ENCODE measurements around the gene PDZK1.

Gene PDZK1

GRCh38 chr1:145730900-145731299, 23.7 kb upstream of the PDZK1 start:
- no peak for ATAC-seq
- TF ChIP-seq ISL1 (CRISPR knock-in tag; IDR thresholded peaks at IDR 0.05) (no peak), ZFP3 (CRISPR knock-in tag; IDR thresholded peaks at IDR 0.05) (no peak), GLIS3 (CRISPR knock-in tag; IDR thresholded peaks at IDR 0.05) (no peak), BACH2 (CRISPR knock-in tag; IDR thresholded peaks at IDR 0.05; ENCODE audit: borderline replicate concordance) (no peak), PPARA (CRISPR knock-in tag; IDR thresholded peaks at IDR 0.05; ENCODE audit: borderline replicate concordance) (no peak), CSDC2 (CRISPR knock-in tag; IDR thresholded peaks at IDR 0.05) (no peak), ZNF565 (CRISPR knock-in tag; conservative IDR thresholded peaks at IDR 0.05; ENCODE audit: low read depth) (no peak), OSR1 (CRISPR knock-in tag; IDR thresholded peaks at IDR 0.05) (no peak), SNAI2 (CRISPR knock-in tag; IDR thresholded peaks at IDR 0.05) (no peak), PATZ1 (CRISPR knock-in tag; IDR thresholded peaks at IDR 0.05; ENCODE audit: borderline replicate concordance) (no peak), RARB (CRISPR knock-in tag; IDR thresholded peaks at IDR 0.05) (no peak), POU6F1 (CRISPR knock-in tag; IDR thresholded peaks at IDR 0.05; ENCODE audit: borderline replicate concordance, low read depth) (no peak), TSHZ2 (CRISPR knock-in tag; IDR thresholded peaks at IDR 0.05) (no peak)

GRCh38 chr1:145730467-145730866, 23.3 kb upstream of the PDZK1 start:
- no peak for ATAC-seq
- no peak for TF ChIP-seq ZFP3 (CRISPR knock-in tag; IDR thresholded peaks at IDR 0.05)
- no peak for TF ChIP-seq CREB5 (CRISPR knock-in tag; IDR thresholded peaks at IDR 0.05; ENCODE audit: low read depth)
- no peak for TF ChIP-seq RARB (CRISPR knock-in tag; IDR thresholded peaks at IDR 0.05)
- TF ChIP-seq TCF4 (CRISPR knock-in tag; IDR thresholded peaks at IDR 0.05; ENCODE audit: borderline replicate concordance), result no peak
- TF ChIP-seq PATZ1 (CRISPR knock-in tag; IDR thresholded peaks at IDR 0.05; ENCODE audit: borderline replicate concordance), result no peak
- no peak for TF ChIP-seq BACH2 (CRISPR knock-in tag; IDR thresholded peaks at IDR 0.05; ENCODE audit: borderline replicate concordance)
- no peak for TF ChIP-seq ZFP30 (CRISPR knock-in tag; IDR thresholded peaks at IDR 0.05)
- TF ChIP-seq SNAI2 (CRISPR knock-in tag; IDR thresholded peaks at IDR 0.05), result no peak
- TF ChIP-seq CSRNP3 (CRISPR knock-in tag; IDR thresholded peaks at IDR 0.05), result no peak
- no peak for TF ChIP-seq PPARA (CRISPR knock-in tag; IDR thresholded peaks at IDR 0.05; ENCODE audit: borderline replicate concordance)
- no peak for TF ChIP-seq CSDC2 (CRISPR knock-in tag; IDR thresholded peaks at IDR 0.05)
- no peak for TF ChIP-seq TOX (CRISPR knock-in tag; IDR thresholded peaks at IDR 0.05; ENCODE audit: borderline replicate concordance)
- TF ChIP-seq ARNTL (CRISPR knock-in tag; IDR thresholded peaks at IDR 0.05; ENCODE audit: borderline replicate concordance, low read depth), result no peak
- no peak for TF ChIP-seq ESRRG (CRISPR knock-in tag; IDR thresholded peaks at IDR 0.05)
- no peak for TF ChIP-seq ZNF8 (CRISPR knock-in tag; IDR thresholded peaks at IDR 0.05)
- no peak for TF ChIP-seq TSHZ2 (CRISPR knock-in tag; IDR thresholded peaks at IDR 0.05)
- TF ChIP-seq POU6F1 (CRISPR knock-in tag; IDR thresholded peaks at IDR 0.05; ENCODE audit: borderline replicate concordance, low read depth), result no peak
- no peak for TF ChIP-seq ZC3H10 (CRISPR knock-in tag; IDR thresholded peaks at IDR 0.05)
